ENCODE results near the gene PCSK4. TPM values are rescaled to one million over a fixed set of nuclear protein-coding genes. Genes with fewer than 3 reads are reported as not detected.
"Not testable (repeated sequence)": the region's sequence is repeated elsewhere in the genome, so short reads cannot be mapped to it uniquely, and the experiment has no call there.

Gene PCSK4
- polyA plus RNA-seq, 3 donors: 1.2 to 3.5 (median 2.4) TPM

- H3K27ac ChIP-seq (ENCODE audit: low read depth, low read length): no peak overlapping the region
- 37 to 44% (median 39%) methylated on average over 11 to 12 of the region's 12 CpGs for WGBS, 3 donors
Measured at GRCh38 chr19:1508507-1508856, 18.3 kb upstream of the PCSK4 start.

GRCh38 chr19:1507763-1508506, 17.8 kb upstream of the PCSK4 start:
- H3K27ac ChIP-seq (ENCODE audit: low read depth, low read length): no peak overlapping the region
- WGBS, 3 donors: 2 to 4% (median 3%) methylated on average over 40 to 46 of the region's 46 CpGs

GRCh38 chr19:1507192-1507660, 17.1 kb upstream of the PCSK4 start:
- H3K27ac ChIP-seq (ENCODE audit: low read depth, low read length): no peak overlapping the region
- WGBS, 3 donors: 62 to 68% (median 64%) methylated on average over 23 of the region's 23 CpGs

- 84 to 91% (median 89%) methylated on average over 39 to 45 of the region's 45 CpGs for WGBS, 3 donors
Measured at GRCh38 chr19:1505991-1506881, 16.1 kb upstream of the PCSK4 start.

GRCh38 chr19:1505012-1505411, 14.9 kb upstream of the PCSK4 start:
- 74 to 82% (median 74%) methylated on average over 8 of the region's 8 CpGs for WGBS, 3 donors
- no peak overlapping the region for H3K27ac ChIP-seq (ENCODE audit: low read depth, low read length)

More at GRCh38 chr19:1505991-1506881, 16.1 kb upstream of the PCSK4 start:
- H3K27ac ChIP-seq (ENCODE audit: low read depth, low read length): no peak overlapping the region

GRCh38 chr19:1503925-1504773, 14.0 kb upstream of the PCSK4 start:
- 53 to 54% (median 54%) methylated on average over 21 to 23 of the region's 23 CpGs for WGBS, 3 donors
- no peak overlapping the region for H3K27ac ChIP-seq (ENCODE audit: low read depth, low read length)

GRCh38 chr19:1503089-1503924, 13.2 kb upstream of the PCSK4 start:
- 6 to 11% (median 6%) methylated on average over 46 to 49 of the region's 49 CpGs for WGBS, 3 donors
- no peak overlapping the region for H3K27ac ChIP-seq (ENCODE audit: low read depth, low read length)

GRCh38 chr19:1502433-1503088, 12.4 kb upstream of the PCSK4 start:
- 65 to 68% (median 68%) methylated on average over 14 of the region's 14 CpGs for WGBS, 3 donors
- no peak overlapping the region for H3K27ac ChIP-seq (ENCODE audit: low read depth, low read length)

- 13 to 73% (median 68%) methylated on average over 9 of the region's 9 CpGs for WGBS, 3 donors
Measured at GRCh38 chr19:1501200-1501595, 11.0 kb upstream of the PCSK4 start.

GRCh38 chr19:1499231-1499630, 9.1 kb upstream of the PCSK4 start:
- H3K27ac ChIP-seq (ENCODE audit: low read depth, low read length): not testable (repeated sequence)
- 80 to 89% (median 80%) methylated on average over 1 to 25 of the region's 34 CpGs for WGBS, 3 donors

More at GRCh38 chr19:1501200-1501595, 11.0 kb upstream of the PCSK4 start:
- no peak overlapping the region for H3K27ac ChIP-seq (ENCODE audit: low read depth, low read length)

- WGBS, 3 donors: 81 to 87% (median 85%) methylated on average over 25 of the region's 25 CpGs
- H3K27ac ChIP-seq (ENCODE audit: low read depth, low read length): no peak overlapping the region
Measured at GRCh38 chr19:1497578-1498235, 7.6 kb upstream of the PCSK4 start.

- no peak overlapping the region for H3K27ac ChIP-seq (ENCODE audit: low read depth, low read length)
- 71 to 76% (median 74%) methylated on average over 30 to 39 of the region's 39 CpGs for WGBS, 3 donors
Measured at GRCh38 chr19:1496714-1497577, 6.8 kb upstream of the PCSK4 start.

GRCh38 chr19:1495799-1496713, 5.9 kb upstream of the PCSK4 start:
- WGBS, 3 donors: 71 to 78% (median 73%) methylated on average over 40 of the region's 40 CpGs
- H3K27ac ChIP-seq (ENCODE audit: low read depth, low read length): no peak overlapping the region

GRCh38 chr19:1495051-1495798, 5.1 kb upstream of the PCSK4 start:
- no peak overlapping the region for H3K27ac ChIP-seq (ENCODE audit: low read depth, low read length)
- WGBS, 3 donors: 84 to 89% (median 87%) methylated on average over 37 of the region's 37 CpGs

Measured in adipose tissue (tissue), 3 donors.